ENCODE measurements around the gene AFAP1L2. TPM values are rescaled to one million over a fixed set of nuclear protein-coding genes. Genes with fewer than 3 reads are reported as not detected.

Gene AFAP1L2, protein sequence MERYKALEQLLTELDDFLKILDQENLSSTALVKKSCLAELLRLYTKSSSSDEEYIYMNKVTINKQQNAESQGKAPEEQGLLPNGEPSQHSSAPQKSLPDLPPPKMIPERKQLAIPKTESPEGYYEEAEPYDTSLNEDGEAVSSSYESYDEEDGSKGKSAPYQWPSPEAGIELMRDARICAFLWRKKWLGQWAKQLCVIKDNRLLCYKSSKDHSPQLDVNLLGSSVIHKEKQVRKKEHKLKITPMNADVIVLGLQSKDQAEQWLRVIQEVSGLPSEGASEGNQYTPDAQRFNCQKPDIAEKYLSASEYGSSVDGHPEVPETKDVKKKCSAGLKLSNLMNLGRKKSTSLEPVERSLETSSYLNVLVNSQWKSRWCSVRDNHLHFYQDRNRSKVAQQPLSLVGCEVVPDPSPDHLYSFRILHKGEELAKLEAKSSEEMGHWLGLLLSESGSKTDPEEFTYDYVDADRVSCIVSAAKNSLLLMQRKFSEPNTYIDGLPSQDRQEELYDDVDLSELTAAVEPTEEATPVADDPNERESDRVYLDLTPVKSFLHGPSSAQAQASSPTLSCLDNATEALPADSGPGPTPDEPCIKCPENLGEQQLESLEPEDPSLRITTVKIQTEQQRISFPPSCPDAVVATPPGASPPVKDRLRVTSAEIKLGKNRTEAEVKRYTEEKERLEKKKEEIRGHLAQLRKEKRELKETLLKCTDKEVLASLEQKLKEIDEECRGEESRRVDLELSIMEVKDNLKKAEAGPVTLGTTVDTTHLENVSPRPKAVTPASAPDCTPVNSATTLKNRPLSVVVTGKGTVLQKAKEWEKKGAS
- 10 to 100 TPM; 16.1 to 34.1 TPM for total RNA-seq

DNA sequence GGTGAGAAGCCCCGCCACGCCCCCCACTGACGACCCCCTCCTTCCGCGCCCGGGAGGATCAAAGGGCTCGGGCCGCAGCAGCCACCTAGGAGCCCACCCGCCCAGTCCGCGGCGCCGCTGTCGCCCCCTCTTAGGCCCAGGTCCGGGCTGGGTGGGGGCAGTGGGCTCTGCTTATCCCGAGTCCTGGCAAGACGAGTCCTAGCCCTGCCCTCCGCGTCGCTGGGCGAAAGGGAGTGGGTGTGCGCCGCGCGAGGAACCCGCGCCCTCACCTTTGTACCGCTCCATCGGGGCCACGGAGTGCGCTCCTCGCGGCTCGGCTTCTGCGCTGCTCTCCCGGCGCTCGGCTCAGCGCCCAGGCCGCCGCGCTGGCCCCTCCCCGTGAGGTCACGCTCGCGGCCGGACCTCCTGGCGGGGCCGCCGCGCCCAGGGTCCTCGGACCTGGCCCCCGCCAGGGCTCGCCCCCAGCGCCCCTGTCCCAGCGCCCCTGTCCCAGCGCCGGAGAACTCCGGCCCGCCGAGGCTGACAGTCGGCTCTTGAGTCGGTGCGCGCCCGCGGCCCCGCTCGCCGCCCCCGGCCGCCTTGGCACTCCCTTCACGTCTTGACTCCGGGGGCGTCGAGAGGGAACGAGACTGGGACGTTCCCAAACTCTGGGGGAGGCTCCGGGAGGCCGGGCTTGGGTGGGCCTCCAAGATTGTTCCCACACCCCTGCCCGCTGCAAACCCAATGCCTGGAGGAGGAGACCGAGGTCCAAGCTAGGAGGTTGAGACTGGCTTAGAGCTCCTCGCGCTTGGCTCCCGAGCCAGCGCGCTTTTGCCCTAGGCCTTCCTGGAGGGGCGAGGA, at the start of gene AFAP1L2:
Gene AFAP1L2 (minus strand): TSS at position 332 of the 840 bp plus-strand sequence. CDS start 47 bp downstream, at position 285.
- TF ChIP-seq POLR2A (IDR thresholded peaks at IDR 0.05) (peak; percentile 84), POLR2AphosphoS5 (IDR thresholded peaks at IDR 0.05) (no peak)
- TF ChIP-seq, protein P1, sequence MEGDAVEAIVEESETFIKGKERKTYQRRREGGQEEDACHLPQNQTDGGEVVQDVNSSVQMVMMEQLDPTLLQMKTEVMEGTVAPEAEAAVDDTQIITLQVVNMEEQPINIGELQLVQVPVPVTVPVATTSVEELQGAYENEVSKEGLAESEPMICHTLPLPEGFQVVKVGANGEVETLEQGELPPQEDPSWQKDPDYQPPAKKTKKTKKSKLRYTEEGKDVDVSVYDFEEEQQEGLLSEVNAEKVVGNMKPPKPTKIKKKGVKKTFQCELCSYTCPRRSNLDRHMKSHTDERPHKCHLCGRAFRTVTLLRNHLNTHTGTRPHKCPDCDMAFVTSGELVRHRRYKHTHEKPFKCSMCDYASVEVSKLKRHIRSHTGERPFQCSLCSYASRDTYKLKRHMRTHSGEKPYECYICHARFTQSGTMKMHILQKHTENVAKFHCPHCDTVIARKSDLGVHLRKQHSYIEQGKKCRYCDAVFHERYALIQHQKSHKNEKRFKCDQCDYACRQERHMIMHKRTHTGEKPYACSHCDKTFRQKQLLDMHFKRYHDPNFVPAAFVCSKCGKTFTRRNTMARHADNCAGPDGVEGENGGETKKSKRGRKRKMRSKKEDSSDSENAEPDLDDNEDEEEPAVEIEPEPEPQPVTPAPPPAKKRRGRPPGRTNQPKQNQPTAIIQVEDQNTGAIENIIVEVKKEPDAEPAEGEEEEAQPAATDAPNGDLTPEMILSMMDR (IDR thresholded peaks at IDR 0.05): peak in 1 of 4 experiments; percentile 8
- Histone ChIP-seq H3K4me3 (peak within 1 kb of the TSS; percentile 54 to 64), H3K36me3 (no peaks in the 10 kb centered on the region), H3K27me3 (replicated peaks; ENCODE audit: insufficient read depth) (no peaks in the 10 kb centered on the region), H3K9me3 (no peaks in the 10 kb centered on the region), H3K27ac (peak within 1 kb of the TSS; percentile 75), H3K4me1 (replicated peaks) (no peaks in the 10 kb centered on the region)
- intact Hi-C loops (cut with DNase I): loop anchor here (5.0 to 10.0 kb wide), 3 partner anchors 47 to 230 kb away; partner anchors contain the start of genes CCDC186 and TDRD1
- WGBS: 3% methylated on average over 38 of the region's 88 CpGs
- no peak for DNase-seq (ENCODE audit: low spot score)

DNA sequence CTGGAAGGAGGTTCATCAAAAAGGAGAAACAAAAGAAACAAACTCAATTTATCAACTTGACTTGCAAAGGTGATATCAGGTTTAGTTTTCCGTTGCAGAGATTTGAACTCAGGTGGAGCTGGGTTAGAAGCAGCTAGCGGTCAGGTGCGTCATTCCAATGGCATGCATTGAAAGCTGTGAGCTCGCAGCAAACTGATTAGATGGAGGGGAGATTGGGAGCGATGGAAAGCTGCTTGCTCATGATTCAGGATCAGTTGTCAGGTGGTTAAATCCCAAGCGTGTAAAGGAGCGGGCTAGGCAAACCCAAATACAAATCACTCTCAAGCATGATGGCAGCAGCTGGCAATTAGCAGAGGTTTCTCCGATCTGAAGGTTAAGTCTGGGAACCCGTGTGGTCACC, 49.3 kb upstream of the AFAP1L2 start:
- 96% methylated on average over 9 of the region's 9 CpGs for WGBS
- no peaks in the 10 kb centered on the region for H3K9me3 ChIP-seq
- H3K4me3 ChIP-seq: no peak overlapping the region
- DNase-seq (ENCODE audit: low spot score): no peak
- no peak overlapping the region for H3K27ac ChIP-seq
- no peaks in the 10 kb centered on the region for H3K27me3 ChIP-seq (replicated peaks; ENCODE audit: insufficient read depth)
- H3K4me1 ChIP-seq (replicated peaks): no peaks in the 10 kb centered on the region
- TF ChIP-seq POLR2AphosphoS5 (IDR thresholded peaks at IDR 0.05) (no peak), POLR2A (IDR thresholded peaks at IDR 0.05) (no peak)
- TF ChIP-seq, protein P1 (IDR thresholded peaks at IDR 0.05): no peak
- intact Hi-C loops (cut with DNase I): no loop called here
- no peaks in the 10 kb centered on the region for H3K36me3 ChIP-seq

DNA sequence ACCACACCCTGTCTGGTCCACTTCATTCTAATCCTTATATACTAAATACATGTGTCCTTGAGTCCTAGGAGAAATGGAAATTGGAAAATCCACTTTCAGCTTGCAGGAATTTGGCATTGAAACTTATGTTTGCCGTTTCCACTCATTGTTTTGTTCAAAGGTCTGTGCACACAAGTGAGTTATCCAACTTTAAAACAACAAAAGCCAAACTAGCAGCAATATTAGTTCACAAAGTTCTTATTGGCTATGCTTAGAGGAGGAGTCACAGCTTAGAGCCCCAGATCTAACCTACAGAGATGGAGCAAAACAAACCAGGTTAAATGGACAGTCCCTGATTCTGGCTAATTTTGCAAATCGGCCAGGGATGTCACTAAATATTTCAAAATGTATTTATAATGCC, 44.6 kb upstream of the AFAP1L2 start:
- TF ChIP-seq, protein P1 (IDR thresholded peaks at IDR 0.05): no peak
- TF ChIP-seq POLR2A (IDR thresholded peaks at IDR 0.05): no peak
- TF ChIP-seq POLR2AphosphoS5 (IDR thresholded peaks at IDR 0.05): no peak
- WGBS: 74% methylated on average over 2 of the region's 2 CpGs
- no peak overlapping the region for H3K4me3 ChIP-seq
- no peak overlapping the region for H3K27ac ChIP-seq
- intact Hi-C loops (cut with DNase I): no loop called here
- DNase-seq (ENCODE audit: low spot score): no peak
- H3K4me1 ChIP-seq (replicated peaks): no peaks in the 10 kb centered on the region
- H3K36me3 ChIP-seq: no peaks in the 10 kb centered on the region
- H3K27me3 ChIP-seq (replicated peaks; ENCODE audit: insufficient read depth): no peaks in the 10 kb centered on the region
- no peaks in the 10 kb centered on the region for H3K9me3 ChIP-seq

GRCh38 chr10:114445332-114445731, 41.0 kb upstream of the AFAP1L2 start:
- intact Hi-C loops (cut with DNase I): no loop called here
- DNase-seq (ENCODE audit: low spot score): no peak
- H3K9me3 ChIP-seq: no peaks in the 10 kb centered on the region
- no peaks in the 10 kb centered on the region for H3K4me1 ChIP-seq (replicated peaks)
- no peak overlapping the region for H3K4me3 ChIP-seq
- no peak overlapping the region for H3K27ac ChIP-seq
- H3K36me3 ChIP-seq: no peaks in the 10 kb centered on the region
- WGBS: 81% methylated on average over 6 of the region's 6 CpGs
- no peaks in the 10 kb centered on the region for H3K27me3 ChIP-seq (replicated peaks; ENCODE audit: insufficient read depth)
- TF ChIP-seq POLR2AphosphoS5 (IDR thresholded peaks at IDR 0.05) (no peak), POLR2A (IDR thresholded peaks at IDR 0.05) (no peak)
- TF ChIP-seq, protein P1 (IDR thresholded peaks at IDR 0.05): no peak

All from prostate gland (tissue), 2 donors.